GM19463 (cell line): Measurements from ENCODE around the gene VAC14.
"Not testable (repeated sequence)": the region's sequence is repeated elsewhere in the genome, so short reads cannot be mapped to it uniquely, and the experiment has no call there.

Source experiments
- ATAC-seq: cut with Tn5 transposase; IDR thresholded peaks from one replicate; pipeline ENCODE4 v1.9.1; 2021; ENCODE audit warnings: mild to moderate bottlenecking, moderate library complexity; ENCODE audit not compliant: unreplicated experiment

Gene VAC14

DNA sequence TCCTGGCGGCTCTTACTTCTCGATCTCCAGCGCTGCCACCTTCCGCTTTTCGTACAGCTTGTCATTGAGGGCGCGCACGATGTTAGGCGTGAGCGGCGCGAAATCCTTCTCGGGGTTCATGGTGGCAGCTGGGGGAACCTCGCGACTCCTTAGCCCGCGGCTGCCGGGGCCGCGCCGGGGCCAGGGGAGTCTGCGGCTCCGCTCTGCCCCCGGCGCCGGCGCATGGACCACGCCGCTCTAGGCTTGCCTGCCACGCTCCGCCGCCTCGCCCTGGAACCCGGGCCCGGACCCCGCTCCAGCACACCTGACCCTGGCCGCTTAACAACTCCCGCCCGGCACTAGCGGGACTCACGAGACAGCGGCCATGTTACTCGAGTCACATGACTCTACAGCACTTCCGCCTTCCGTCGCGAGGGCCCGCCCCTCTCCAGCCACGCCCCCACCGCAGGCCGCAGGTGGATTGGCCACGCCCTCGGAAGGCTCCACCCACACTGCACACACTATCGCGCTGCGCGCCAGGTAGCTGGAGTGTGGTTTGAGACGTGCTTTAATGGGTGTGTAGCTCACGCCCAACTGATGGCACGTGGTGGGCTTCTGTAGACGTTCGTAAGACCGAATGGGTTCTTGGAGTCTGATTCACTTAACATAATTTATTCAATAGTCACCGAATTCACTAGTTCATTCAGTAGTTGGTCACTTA lies at the start of gene VAC14:
TSS of gene VAC14 (minus strand) at position 378 of the 700 bp plus-strand sequence. CDS start at position 120, 258 bp downstream.
- peak; percentile 93 for ATAC-seq

DNA sequence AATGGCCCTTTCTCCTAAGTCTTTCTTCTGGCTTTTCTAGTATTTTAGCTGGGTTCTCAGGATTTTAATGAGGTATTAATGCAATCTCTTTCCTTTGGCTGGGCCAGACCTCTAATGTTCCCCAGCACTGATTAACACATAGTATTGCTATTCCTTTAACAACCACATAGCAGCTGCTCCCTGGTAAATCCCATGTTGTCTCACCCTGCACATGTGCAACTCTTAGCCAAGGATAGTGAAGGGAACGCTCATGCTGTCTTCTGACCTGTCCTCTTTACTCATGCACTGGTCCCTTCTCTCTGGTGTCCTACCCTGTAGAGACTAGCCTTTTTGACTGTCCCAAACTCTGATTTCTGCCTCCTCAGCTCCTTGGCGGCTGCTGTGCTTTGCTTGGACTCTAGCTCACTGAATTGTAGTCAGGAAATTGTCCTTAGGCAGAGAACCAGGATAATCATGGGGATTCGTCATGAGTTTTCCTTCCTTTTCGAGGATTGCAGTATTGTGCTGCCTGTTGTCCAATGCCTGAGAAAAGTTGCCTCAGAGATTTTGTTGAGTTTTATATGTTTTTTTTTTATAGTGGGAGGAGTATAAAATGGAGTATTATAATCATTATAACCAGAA lies 22.6 kb upstream of the VAC14 start:
- ATAC-seq: not testable (repeated sequence)

DNA sequence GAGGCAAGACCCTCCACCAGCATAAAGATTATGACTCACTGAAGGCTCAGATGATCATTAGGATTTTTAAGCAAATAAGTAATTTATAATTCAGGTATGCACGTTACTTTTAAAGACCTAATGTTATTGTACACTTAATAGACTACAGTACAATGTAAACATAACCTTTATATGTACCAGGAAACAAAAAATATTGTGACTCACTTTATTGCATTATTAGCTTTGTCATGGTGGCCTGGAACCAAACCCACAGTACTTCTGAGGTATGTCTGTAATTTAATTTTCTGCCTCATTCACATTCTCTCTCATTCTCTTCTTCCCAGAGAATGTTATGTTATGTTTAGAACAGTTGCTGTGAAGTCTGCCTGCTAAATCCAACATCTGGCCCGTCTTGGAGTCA lies 21.8 kb upstream of the VAC14 start:
- not testable (repeated sequence) for ATAC-seq

DNA sequence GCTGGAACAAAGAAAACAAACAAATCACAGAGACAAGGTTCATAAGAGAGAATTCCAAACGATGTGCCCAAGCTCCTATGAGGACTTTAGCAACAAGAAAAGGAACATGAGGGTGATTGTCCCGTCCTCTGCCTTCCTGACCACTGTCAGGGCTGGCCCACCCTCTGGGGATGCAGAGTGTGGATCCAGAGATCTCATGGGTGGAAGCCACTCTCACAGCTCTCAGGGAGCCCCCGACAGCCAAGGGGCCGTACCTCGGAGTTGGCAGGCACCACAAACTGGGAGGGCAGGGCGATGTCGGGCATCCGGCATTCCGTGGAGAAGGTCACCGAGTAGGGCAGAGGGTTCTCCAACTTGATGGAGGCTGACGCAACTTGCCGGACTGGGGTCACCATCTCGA lies 17.1 kb upstream of the VAC14 start:
- ATAC-seq: not testable (repeated sequence)

DNA sequence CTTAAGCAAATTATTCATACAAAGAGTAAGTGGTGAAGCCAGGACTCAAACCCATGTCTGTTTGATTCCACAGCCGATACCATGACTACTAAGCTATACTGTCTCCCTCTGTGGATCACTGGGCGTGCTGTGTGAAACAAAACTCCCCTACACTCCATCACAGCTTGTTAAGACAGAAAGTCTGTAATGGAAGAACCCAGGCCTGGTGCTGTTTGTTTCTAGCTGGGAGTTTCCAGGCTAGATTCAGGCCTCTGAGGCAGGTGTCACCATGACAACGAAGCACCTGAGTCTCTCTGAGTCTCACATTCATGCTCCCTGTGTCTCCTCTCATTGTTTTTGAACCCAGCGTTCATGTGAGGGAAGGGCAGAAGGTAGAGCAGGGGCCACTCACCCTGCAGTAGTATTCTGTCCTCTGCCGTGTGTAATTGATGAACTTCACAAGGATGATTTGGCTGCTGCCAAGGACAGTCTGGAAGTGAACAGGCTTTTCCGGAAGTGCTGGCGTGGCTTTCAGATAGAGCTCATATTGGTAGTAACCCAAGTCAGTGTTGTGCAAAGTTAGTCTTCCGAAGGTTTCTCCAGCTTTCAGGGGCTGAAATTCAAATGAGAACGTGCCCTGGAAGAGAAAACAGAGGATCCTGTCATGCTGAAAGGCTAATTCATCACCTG lies 8.6 kb upstream of the VAC14 start:
- peak; percentile 78 for ATAC-seq

DNA sequence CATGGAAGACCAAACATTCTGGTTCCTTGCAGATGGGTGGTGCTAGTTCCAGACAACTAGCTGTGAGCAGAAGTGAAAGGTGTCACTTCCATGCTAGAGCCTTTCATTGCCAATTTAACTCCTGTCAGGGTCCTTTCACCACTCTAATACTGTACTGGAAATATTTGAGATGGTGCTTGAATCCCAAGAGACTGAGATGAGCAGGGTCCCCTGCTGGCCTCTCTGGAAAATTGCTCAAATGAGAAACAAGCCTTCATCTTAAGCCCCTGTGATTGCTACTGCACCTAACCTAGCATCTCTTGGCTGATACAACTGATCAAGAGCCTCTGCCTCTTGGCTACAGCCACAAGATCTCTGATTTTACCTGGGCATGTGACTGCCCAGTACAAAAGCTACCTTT lies 7.4 kb upstream of the VAC14 start:
- ATAC-seq: no peak

DNA sequence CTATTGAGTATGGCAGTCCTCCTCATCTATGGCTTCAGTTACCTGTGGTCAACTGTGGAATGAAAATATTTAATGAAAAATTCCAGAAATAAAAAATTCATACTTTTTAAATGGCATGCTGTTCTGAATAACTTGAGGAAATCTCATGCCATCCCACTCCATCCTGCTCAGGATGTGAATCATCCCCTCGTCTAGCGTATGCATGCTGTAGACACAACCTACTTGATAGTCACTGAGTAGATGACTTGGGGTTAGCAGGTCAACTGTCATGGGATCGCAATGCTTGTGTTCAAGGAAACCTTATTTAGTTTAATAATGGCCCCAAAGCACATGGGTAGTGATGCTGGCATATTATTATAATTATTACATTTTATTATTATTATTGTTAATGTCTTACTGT lies 4.8 kb upstream of the VAC14 start:
- no peak for ATAC-seq

DNA sequence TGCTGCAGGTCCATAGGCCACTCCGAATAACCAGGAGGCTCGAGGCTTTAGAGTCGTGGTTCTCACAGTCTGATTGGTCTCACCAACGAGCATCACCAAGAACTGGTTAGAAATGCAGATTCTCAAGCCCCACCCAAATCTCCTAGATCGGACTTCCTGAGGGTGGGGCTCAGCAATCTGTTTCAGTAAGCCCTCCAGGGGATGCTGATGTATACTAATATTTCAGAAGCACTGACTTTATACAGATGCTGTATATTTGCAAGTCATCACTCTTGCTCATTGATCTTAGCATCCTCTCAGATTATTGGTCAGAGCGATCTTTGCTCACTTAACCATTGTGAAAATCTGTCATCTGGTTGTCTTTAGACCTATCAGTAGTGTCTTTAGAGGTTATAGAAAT lies 4.4 kb upstream of the VAC14 start:
- no peak for ATAC-seq

DNA sequence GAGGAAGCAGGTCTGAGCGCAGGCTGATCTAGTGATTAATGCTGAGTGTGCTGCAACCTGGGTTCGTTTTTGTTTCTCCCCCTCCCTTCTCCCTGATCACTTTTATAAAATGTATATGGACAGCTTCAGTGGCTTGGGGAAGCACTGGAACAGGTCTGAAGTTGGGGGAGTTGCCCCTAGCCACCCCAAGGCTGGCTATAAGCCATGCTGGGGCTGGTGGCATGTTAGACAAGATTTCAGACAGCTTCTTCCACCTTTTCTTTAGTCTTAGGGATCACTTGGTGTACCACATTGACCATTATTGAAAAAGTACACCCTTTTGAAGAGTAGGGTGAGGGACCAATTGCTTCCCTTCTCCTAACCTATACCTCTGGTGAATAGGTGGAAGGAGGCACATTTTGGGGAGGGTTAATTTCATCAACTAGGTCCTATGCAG lies 3.8 kb upstream of the VAC14 start:
- no peak for ATAC-seq

DNA sequence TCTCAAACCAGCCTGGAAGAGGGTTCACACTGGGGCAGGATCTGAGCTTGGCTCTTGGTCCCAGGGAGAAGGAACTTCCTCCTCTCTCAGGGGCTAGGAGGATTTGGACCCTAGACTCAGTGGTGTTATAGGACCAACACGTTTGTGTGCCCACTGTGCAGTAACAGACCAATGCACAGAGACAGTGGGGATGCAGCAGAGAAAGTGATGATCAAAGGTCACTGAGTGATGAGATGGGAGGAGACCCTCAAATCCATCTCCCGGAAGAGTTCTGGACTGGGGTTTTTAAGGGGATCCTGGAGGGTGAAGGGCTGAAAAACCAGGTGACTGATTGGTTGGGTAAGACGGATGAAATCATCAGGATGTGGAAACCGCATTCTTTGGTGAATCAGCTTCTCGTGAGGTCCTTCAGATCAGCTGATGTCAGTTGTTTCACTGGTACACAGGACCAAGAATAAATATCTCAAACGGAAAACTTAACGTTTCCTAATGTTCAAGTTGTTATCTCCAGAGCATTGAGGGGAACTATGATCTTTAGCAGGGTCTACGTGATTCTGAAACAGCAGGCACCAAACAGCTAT lies 3.3 kb upstream of the VAC14 start:
- ATAC-seq: no peak

DNA sequence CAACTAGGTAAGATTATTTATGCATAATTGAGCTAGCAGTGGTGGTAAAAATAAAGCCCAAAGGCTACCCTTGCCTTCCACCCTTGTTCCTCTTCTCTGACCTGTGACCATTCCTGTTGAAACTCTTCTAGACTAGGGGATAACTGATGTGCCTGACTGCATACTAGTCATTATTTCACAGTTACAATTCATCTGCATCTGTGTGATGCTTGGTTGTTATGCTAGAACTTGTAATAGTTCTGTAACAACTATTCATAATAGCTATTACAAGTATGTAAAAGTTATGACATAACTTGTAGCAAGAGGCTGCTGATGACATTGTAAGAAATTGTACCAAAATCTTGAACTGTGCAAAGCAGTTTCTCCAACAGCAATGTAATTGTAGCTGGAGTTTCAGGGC lies 2.4 kb upstream of the VAC14 start:
- no peak for ATAC-seq

DNA sequence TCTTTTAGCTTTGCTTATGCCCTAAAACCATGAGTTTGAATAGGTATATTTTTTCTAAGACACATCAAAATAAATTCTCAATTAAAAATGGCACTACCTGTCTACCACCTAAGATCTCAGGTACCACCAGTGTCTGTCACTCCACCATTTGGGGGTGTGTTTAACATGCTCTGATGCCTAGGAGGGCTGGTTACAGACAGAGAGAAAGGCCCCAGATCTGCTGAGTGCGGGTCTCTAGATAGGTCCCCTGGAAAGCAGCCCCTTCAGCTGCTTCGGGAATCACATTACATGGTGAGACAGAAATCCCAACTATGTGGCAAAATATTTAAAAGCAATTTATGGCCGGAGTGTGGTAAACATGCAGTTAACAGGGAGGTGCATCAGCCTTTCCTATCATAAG lies 653 bp upstream of the VAC14 start:
- no peak for ATAC-seq

DNA sequence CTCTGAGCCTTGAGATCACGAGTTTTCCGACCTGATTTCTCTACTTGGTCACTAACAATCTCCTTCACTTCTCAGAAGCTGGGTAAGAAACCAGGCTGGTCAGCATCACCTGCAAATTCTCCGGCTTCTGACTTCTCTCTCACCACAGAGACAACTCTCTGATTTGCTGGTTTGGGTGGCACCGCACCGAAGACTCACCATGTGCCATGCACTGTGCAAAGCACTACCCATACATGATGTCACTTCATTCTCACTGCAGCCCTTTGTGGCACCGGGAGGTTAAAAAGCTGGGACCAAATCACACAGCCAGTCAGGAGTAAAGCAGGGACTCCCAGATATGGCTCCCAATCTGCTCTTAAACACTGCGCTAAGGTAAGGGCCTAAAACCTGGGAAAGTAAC lies 647 bp downstream of the VAC14 start:
- no peak for ATAC-seq

DNA sequence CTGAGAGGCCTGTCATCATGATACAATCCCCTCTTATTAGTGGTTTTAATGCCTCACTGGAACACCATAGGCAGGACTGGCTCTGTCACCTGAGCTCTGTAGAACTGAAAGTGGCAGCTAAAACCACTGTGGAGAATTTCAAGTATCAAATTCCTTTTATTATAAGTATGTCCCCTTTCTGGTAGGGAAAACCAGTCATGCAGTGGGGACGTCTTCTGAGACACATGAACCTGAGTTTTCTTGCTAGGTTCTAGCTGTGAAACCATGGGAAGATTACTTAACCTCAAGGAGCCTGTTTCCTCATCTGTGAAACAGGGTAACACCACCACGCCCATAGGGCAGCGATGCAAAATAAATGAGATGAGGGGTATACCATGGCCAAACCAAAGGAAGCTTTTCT lies 4.7 kb downstream of the VAC14 start:
- no peak for ATAC-seq

DNA sequence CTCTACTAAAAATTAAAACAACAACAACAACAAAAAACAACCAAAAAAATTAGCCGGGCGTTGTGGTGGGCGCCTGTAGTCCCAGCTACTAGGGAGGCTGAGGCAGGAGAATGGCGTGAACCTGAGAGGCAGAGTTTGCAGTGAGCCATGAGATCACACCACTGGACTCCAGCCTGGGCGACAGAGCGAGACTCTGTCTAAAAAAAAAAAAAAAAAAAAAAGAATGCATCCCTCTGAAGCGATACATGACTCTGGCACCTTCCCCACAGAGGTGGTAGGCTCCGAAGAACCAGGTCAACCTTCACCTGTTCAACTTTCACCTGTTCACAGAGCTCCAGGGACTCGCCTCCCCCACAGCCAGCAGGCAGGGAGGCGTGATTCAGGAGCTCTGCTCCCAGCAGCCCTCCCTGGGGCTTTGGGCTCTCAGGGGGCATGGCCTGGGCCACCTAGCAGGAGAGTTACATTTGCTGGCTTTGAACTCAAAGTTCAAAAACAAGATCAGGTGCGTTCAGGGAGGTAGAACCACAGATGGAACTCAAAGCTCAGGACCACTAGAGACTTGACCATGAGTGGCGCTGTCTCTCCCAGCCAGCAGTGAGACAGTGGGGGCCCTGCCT lies 5.6 kb downstream of the VAC14 start:
- ATAC-seq: no peak

DNA sequence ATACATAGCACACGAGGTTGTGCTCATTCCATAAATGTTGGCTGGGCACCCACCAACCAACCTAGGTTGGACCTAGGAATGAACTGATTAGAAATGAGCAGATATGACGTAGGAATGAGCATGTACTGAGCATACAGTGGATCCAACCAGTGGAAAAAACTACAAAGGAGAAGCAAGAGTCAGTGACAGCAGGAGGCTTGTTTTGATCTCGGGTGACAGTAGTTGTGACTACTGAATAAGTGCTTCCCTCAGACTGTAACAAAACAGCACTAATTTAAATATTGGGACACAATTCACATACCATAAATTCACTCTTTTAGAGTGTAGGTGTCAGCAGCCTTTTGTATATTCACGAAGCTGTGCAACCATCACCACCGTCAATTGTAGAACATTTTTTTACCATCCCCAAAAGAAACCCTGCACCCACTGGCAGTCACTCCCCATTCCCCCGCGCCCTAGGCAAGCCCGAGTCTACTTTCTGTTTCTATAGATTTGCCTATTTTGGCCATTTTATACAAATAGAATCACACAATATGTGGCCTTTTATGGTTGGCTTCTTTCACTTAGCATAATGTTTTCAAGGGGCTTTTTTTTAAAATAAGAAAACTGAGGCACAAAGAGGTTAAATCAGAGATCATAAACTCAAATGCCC lies 7.0 kb downstream of the VAC14 start:
- ATAC-seq: peak; percentile 44

DNA sequence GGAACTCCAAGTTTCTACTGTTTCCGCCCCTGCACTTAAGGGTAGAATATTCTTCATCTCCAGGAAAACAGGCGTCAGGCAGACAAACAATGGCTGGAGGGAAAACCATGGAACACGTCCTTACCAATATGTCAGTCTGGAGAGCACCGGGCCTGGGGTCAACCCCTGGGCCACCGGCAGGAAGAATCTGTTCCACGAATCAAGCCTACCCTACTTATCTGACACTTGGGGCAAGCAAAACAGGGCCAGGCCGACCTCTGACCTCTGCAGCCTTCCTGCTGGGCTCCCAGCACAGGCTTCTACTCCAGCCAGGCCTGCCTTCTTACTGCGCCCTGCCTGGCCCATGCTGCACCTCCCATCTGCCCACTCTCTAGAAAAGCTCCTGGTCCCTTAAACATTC lies 10.1 kb downstream of the VAC14 start:
- no peak for ATAC-seq

DNA sequence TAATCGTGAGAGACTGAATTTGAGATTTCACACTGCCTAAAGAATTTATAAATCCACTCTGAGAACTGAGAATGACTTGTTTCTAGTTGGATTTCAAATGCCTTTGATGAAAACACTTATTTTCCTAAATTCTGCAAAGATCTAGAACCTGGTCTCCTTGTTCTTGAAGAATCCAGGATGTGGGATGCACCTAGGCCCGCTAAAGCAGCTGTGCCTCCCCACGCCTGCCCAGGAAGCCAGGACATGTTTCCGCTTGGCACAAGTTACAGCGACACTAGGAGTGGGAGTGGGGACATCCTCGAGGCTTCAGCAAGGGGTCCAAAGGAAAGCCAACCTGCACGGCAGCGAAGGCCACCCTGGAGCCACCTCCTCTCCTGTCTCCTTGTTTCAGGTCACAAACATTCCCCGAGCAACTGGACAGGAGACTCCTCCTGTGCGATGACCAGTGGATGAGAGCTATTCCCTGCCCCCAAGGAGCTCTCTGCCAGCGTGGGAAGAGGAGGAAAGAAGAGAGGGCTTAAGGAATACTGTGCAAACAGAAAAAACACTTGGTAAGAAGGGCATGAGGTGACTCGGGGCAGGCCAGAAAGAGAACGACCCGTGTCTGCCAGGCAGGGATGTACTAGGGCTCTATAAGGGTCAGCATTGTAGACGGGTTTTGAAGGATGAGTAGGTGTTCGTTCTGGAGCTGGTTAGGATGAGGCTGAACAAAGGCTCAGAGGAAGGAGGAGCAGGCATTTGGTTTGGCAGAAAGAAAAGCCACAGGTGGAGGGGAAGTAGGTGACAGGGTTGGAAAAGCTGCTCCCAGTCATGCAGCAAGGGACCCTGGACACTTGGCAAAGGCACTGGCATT lies 11.1 kb downstream of the VAC14 start:
- ATAC-seq: no peak

DNA sequence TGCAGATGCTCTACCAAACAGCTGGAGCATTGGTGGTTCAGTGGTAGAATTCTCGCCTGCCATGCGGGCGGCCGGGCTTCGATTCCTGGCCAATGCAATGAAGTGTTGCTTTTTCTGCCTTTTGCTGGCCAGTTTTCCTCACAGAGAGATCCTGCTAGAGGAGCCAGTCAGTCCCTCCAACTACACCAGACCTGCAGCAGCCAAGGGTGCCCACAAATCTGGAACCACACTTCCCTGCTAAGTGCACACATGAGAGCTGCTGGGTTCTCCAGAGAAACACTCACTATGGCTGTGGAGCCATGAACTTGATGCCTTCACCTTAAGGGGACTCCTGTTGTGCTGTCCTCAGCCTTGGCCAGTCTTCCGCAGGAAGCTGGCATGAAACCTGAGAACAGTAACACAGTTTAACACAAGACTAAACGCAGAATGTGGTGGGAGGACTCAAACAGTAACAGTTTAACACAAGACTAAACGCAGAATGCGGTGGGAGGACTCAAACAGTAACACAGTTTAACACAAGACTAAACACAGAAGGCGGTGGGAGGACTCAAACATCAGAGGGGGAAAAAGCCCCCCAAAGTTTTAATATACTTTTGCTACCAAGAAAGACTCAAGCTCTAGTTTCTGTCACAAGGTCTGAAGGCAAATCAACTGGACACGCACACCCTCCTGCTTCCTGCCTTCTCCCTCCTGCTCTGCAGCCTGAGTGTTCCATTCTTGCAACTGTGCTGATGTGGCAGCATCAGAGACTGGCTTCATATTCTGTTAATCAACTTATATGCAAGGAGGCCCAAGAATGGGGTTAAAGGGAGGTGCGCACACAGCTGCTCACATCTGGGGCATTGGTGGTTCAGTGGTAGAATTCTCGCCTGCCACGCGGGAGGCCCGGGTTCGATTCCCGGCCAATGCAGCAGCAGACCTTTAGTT lies 12.0 kb downstream of the VAC14 start:
- ATAC-seq: peak; percentile 34
